ENCODE measurements around the gene CREB3L2. TPM values are rescaled to one million over a fixed set of nuclear protein-coding genes. Genes with fewer than 3 reads are reported as not detected.

The CREB3L2 gene
- total and polyA plus RNA-seq, 11 donors, result 4.0 to 40.6 (median 21.8) TPM

GRCh38 chr7:137878333-137878961 is 123.4 kb downstream of the CREB3L2 start:
- peaks cover 0 to 10% (median 0%) of the 10 kb centered on the region in 12 donors for H3K9me3 ChIP-seq
- H3K27ac ChIP-seq, result peak overlapping the region in 9 of 12 donors; percentile 8 to 81 (median 51)
- H3K4me1 ChIP-seq, result peaks cover 0 to 61% (median 22%) of the 10 kb centered on the region in 12 donors
- TF ChIP-seq CTCF (IDR thresholded peaks at IDR 0.05), result no peak
- WGBS, 4 donors, result 42 to 88% (median 70%) methylated on average over 8 of the region's 8 CpGs
- no peaks in the 10 kb centered on the region for H3K27me3 ChIP-seq
- peak; percentile 40 to 86 (median 60) for ATAC-seq
- H3K36me3 ChIP-seq, result peaks cover 4 to 94% (median 50%) of the 10 kb centered on the region in 9 donors
- intact Hi-C loops (cut with DNase I), result no loop called here
- peak; percentile 61 to 84 (median 79) for DNase-seq
- H3K4me3 ChIP-seq, result no peak overlapping the region

GRCh38 chr7:137877027-137877675 is 124.7 kb downstream of the CREB3L2 start:
- intact Hi-C loops (cut with DNase I), result no loop called here
- ATAC-seq (no peak), DNase-seq (no peak)
- H3K4me1 ChIP-seq, result peaks cover 0 to 62% (median 22%) of the 10 kb centered on the region in 12 donors
- WGBS, 4 donors, result 51 to 58% (median 54%) methylated on average over 5 of the region's 5 CpGs
- H3K27me3 ChIP-seq, result no peaks in the 10 kb centered on the region
- TF ChIP-seq CTCF (IDR thresholded peaks at IDR 0.05) (no peak), POLR2A (IDR thresholded peaks at IDR 0.05) (no peak)
- H3K27ac ChIP-seq, result peak overlapping the region in 3 of 12 donors; percentile 35 to 81 (median 70)
- peaks cover 0 to 9% (median 0%) of the 10 kb centered on the region in 12 donors for H3K9me3 ChIP-seq
- H3K36me3 ChIP-seq, result peaks cover 4 to 81% (median 41%) of the 10 kb centered on the region in 9 donors
- no peak overlapping the region for H3K4me3 ChIP-seq

GRCh38 chr7:137875746-137876145 is 126.1 kb downstream of the CREB3L2 start:
- ATAC-seq, result no peak
- H3K4me1 ChIP-seq, result peaks cover 0 to 67% (median 22%) of the 10 kb centered on the region in 12 donors
- H3K36me3 ChIP-seq, result peaks cover 0 to 67% (median 26%) of the 10 kb centered on the region in 9 donors
- DNase-seq, result no peak
- WGBS, 4 donors, result 94 to 99% (median 96%) methylated on average over 4 of the region's 4 CpGs
- H3K9me3 ChIP-seq, result no peaks in the 10 kb centered on the region
- peak overlapping the region in 1 of 12 donors; percentile 5 for H3K27ac ChIP-seq
- intact Hi-C loops (cut with DNase I), result no loop called here
- TF ChIP-seq POLR2A (IDR thresholded peaks at IDR 0.05) (no peak), CTCF (IDR thresholded peaks at IDR 0.05) (no peak)
- no peak overlapping the region for H3K4me3 ChIP-seq
- no peaks in the 10 kb centered on the region for H3K27me3 ChIP-seq
